COLO829 (cell line): ENCODE data around the gene ROCK2.
"Not testable (repeated sequence)": the region's sequence is repeated elsewhere in the genome, so short reads cannot be mapped to it uniquely, and the experiment has no call there.

Experiments used
- DNase-seq: peaks from one replicate; pipeline ENCODE4 v3.0.0; 2012; ENCODE audit warnings: low spot score

Gene ROCK2

GRCh38 chr2:11235583-11235982, 108.9 kb downstream of the ROCK2 start:
- DNase-seq = no peak

- peak; percentile 14 for DNase-seq
Observed at GRCh38 chr2:11234309-11234708, 110.1 kb downstream of the ROCK2 start.

GRCh38 chr2:11231193-11231592, 113.2 kb downstream of the ROCK2 start:
- DNase-seq = not testable (repeated sequence)

- DNase-seq = no peak
Observed at GRCh38 chr2:11228692-11229091, 115.7 kb downstream of the ROCK2 start.

GRCh38 chr2:11227595-11227994, 116.8 kb downstream of the ROCK2 start:
- peak; percentile 46 for DNase-seq

- DNase-seq = no peak
Observed at GRCh38 chr2:11224887-11225286, 119.5 kb downstream of the ROCK2 start.

- DNase-seq = no peak
Observed at GRCh38 chr2:11222845-11223244, 121.6 kb downstream of the ROCK2 start.

- no peak for DNase-seq
Observed at GRCh38 chr2:11220445-11220844, 124.0 kb downstream of the ROCK2 start.

- no peak for DNase-seq
Observed at GRCh38 chr2:11215407-11215806, 129.0 kb downstream of the ROCK2 start.

- DNase-seq = no peak
Observed at GRCh38 chr2:11214770-11215169, 129.7 kb downstream of the ROCK2 start.

- DNase-seq = no peak
Observed at GRCh38 chr2:11213975-11214374, 130.5 kb downstream of the ROCK2 start.

- DNase-seq = no peak
Observed at GRCh38 chr2:11213090-11213638, 131.3 kb downstream of the ROCK2 start.

- DNase-seq = no peak
Observed at GRCh38 chr2:11212645-11213044, 131.8 kb downstream of the ROCK2 start.

GRCh38 chr2:11208083-11208482, 136.4 kb downstream of the ROCK2 start:
- no peak for DNase-seq

GRCh38 chr2:11203480-11203879, 141.0 kb downstream of the ROCK2 start:
- DNase-seq = peak; percentile 69

- no peak for DNase-seq
Observed at GRCh38 chr2:11201969-11202368, 142.5 kb downstream of the ROCK2 start.

- no peak for DNase-seq
Observed at GRCh38 chr2:11200651-11201050, 143.8 kb downstream of the ROCK2 start.

GRCh38 chr2:11196246-11196645, 148.2 kb downstream of the ROCK2 start:
- no peak for DNase-seq

GRCh38 chr2:11187731-11188130, 156.7 kb downstream of the ROCK2 start:
- no peak for DNase-seq

GRCh38 chr2:11187083-11187619, 157.3 kb downstream of the ROCK2 start:
- DNase-seq = no peak

- DNase-seq = no peak
Observed at GRCh38 chr2:11186145-11186544, 158.3 kb downstream of the ROCK2 start.

GRCh38 chr2:11182951-11183350, 161.5 kb downstream of the ROCK2 start:
- no peak for DNase-seq

GRCh38 chr2:11180653-11181052, 163.8 kb downstream of the ROCK2 start:
- DNase-seq = no peak

GRCh38 chr2:11179899-11180298, 164.5 kb downstream of the ROCK2 start:
- no peak for DNase-seq
